ENCODE results near the gene TECR.

The TECR gene

GRCh38 chr19:14510311-14511228 lies 18.8 kb upstream of the TECR start:
- no peak for DNase-seq (ENCODE audit: low spot score)

DNA sequence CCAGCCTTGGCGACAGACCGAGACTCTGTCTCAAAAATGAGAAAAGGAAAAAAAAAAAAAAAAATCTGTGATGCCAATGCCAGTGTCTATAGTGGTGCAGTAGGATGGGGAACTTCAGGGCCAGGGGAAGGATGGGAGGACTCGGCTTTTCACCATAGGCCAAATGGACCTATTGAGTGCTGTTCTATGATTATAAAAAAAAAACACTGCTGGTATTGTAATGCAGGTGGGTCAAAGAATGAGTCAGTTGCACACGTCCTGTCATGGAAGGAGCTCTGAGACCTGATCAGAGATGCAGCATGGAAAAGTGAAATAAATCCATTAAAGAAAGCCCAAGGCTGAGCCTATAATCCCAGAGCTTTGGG lies 18.2 kb upstream of the TECR start:
- DNase-seq (ENCODE audit: low spot score) = no peak

DNA sequence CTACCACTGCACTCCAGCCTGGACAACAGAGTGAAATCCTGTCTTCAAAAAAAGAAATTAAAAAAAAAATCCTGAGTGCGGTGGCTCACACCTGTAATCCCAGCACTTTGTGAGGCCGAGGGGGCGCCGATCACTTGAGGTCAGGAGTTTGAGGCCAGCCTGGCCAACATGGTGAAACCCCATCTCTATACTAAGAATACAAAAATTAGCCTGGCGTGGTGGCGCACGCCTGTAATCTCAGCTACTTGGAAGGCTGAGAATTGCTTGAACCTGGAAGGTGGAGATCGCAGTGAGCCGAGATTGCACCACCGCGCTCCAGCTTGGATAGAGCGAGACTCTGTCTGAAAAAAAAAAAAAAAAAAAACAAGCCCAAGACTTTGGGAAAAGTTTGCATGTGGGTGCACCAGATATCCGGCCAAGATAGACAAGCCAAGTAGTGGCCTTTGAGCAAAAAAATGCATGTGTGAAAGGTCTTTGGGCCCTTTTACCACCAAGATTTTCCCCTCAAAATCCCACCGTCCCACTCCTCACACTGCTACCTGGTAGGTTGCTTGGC lies 16.9 kb upstream of the TECR start:
- DNase-seq (ENCODE audit: low spot score) = no peak

- no peak for DNase-seq (ENCODE audit: low spot score)
Measured at GRCh38 chr19:14514215-14514863, 15.1 kb upstream of the TECR start.

DNA sequence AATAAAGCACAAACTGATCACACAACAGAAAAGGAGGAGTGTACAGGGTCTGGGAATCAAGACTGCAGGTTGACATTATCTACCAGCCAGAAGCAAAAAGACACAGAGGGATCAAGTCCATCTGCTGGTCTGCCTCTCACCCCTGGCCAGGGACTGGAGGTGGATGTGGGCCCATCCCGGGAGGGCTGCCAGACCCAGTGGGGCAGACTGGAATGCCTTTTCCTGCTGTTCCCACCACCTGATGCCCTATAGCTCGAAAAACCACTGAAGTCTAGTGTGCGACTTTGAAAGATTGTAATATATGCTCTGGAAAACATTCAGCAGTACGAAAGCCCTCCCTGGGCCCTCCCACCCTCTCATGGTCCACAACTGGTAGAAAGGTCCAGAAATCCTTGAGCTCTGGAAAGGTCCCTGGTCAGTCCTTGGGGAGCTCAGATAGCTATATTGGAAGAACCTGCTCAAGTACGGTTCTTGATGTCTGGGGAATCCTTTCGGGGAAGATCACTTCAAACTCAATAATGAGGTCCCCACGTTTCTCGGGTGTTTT lies 13.8 kb upstream of the TECR start:
- no peak for DNase-seq (ENCODE audit: low spot score)

GRCh38 chr19:14516048-14516534 lies 13.3 kb upstream of the TECR start:
- peak; percentile 38 for DNase-seq (ENCODE audit: low spot score)

- DNase-seq (ENCODE audit: low spot score) = peak; percentile 56
Measured at GRCh38 chr19:14516746-14517438, 12.5 kb upstream of the TECR start.

- no peak for DNase-seq (ENCODE audit: low spot score)
Measured at GRCh38 chr19:14517446-14517839, 12.0 kb upstream of the TECR start.

DNA sequence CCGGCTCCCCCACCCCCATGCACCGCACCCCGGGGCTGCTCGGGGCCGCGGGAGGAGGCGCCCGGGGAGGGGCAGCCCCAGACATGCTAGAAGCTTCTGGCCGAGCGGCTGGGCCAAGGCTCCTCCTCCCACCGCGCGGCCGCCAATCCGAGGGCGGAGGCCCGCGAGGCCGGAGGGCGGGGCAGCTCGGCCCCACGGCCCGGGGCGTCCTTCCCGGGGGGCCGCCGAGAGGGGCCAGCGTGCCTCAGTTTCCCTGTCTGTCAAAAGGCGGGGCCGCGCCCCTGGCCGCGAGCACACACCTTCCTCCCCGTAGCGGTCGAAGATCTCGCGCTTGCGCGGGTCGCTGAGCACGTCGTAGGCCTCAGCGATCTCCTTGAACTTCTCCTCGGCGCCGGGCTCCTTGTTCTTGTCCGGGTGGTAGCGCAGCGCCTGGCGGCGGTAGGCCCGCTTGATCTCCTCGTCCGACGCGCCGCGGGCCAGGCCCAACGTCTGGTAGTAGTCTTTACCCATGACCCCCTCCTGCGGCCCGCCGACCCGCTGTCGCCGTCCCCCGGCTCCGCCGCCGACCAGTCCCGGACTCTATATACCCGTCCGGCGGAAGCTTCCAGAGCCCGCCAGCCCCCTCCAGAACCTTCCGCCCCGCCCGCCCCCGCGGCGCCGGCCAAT lies 11.4 kb upstream of the TECR start, which contains the start of gene DNAJB1:
Gene DNAJB1, minus strand, starts transcription at position 558 of the 666 bp plus-strand sequence. Its CDS starts 48 bp downstream, at position 510.
- peak; percentile 91 for DNase-seq (ENCODE audit: low spot score)

DNA sequence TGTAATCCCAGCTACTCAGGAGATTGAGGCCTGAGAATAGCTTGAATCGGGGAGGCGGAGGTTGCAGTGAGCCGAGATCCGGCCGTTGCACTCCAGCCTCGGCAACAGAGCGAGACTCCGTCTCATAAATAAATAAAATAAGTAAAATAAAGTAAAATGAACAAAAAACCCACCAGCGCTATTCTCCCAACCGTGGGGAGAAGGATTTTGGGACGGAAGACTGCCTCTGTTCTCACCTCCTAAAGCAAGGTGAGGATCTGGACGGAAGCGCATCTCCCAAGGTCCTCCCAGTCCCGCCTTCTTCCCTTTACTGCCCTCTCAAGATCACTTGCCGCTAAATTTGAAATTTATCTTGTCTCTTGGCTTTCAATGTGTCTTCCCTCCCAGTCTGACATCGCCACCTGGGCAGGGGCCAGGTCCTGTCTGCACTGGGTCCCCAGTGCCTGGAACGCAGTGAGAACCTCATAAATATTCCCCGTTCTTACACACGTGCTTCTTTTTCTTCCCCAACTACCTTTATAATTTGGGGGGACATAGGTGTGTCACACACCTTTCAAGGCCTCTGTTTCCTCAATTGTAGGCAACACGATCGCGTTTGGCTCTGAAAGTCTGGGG lies 10.0 kb upstream of the TECR start:
- DNase-seq (ENCODE audit: low spot score) = no peak

- DNase-seq (ENCODE audit: low spot score) = no peak
Measured at GRCh38 chr19:14519860-14520407, 9.5 kb upstream of the TECR start.

DNA sequence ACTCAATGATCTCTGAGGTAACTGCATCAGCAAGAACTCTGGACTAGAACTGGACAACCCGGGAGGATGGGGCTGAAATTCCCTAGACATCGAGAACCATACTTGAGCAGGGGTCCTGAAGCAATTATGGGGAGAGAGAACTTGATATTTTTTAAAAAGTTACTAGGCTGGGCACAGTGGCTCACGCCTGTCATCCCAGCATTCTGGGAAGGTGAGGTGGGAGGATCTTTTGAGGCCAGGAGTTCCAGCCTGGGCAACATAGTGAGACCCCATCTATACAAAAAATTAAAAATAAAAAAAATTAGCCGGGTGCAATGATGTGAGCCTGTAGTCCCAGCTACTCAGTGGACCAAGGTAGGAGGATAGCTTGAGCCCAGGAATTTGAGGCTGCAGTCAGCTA lies 8.9 kb upstream of the TECR start:
- DNase-seq (ENCODE audit: low spot score) = no peak

DNA sequence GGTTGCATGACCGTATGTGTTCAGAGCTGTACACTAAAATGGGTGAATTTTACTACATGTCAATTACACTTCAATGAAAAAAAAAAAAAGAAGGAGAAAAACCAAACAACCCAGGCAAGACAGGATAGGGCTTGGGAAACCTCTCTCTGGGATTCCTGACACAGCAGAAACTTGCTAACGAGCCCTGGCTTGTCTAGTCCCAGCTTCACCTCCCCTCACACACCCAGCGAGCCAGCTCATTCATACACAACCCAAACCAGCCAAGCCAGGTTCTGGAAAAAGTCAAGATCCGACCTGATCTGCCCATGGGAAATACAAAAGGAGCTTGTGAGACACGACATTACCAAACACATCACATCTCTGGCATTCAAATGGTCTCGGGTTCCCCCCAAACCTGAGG lies 3.7 kb upstream of the TECR start:
- DNase-seq (ENCODE audit: low spot score) = no peak

GRCh38 chr19:14526423-14526822 lies 3.0 kb upstream of the TECR start:
- no peak for DNase-seq (ENCODE audit: low spot score)

- no peak for DNase-seq (ENCODE audit: low spot score)
Measured at GRCh38 chr19:14528419-14529253, 758 bp upstream of the TECR start.

GRCh38 chr19:14530005-14530348 lies 583 bp downstream of the TECR start:
- DNase-seq (ENCODE audit: low spot score) = peak; percentile 50

GRCh38 chr19:14530506-14530905 lies 1.1 kb downstream of the TECR start:
- no peak for DNase-seq (ENCODE audit: low spot score)

DNA sequence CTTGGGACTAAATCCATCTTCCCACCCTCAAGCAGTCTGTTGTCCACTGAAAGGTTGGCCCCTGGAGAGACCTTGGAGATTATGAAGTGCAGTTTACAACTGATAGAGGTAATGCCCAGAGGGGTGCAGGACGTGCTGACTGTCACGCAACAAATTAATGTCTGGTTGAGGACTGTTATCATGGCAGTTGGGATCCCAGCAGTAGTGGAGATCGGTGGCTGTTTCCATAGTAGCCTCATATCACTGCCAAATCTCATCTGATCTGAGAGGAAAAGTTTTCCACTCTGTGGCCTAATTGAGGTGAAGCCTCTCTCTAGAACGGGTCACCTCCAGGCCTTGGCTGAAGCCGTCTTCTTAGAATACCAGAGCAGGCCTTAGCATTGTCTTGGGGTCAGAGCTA lies 4.1 kb downstream of the TECR start:
- no peak for DNase-seq (ENCODE audit: low spot score)

GRCh38 chr19:14536926-14537692 lies 7.7 kb downstream of the TECR start:
- peak; percentile 85 for DNase-seq (ENCODE audit: low spot score)
